IPS-20b (cell line): ENCODE measurements around the gene CEACAM4.
"Not testable (repeated sequence)": the region's sequence is repeated elsewhere in the genome, so short reads cannot be mapped to it uniquely, and the experiment has no call there.

Experiments
- H3K27ac ChIP-seq: one replicate; pipeline ENCODE4 v1.5.1; 2013; ENCODE audit warnings: low read length
- H3K27me3 ChIP-seq: 2 replicates; pipeline ENCODE4 v1.6.1; 2013; ENCODE audit warnings: mild to moderate bottlenecking, low read length, inconsistent platforms; ENCODE audit not compliant: insufficient read depth
- H3K36me3 ChIP-seq: 2 replicates; pipeline ENCODE4 v1.6.1; 2013; ENCODE audit warnings: low read depth, mild to moderate bottlenecking, inconsistent platforms, low read length, moderate library complexity; ENCODE audit not compliant: insufficient read depth
- H3K4me1 ChIP-seq: 2 replicates; pipeline ENCODE4 v1.6.1; 2013; ENCODE audit warnings: mild to moderate bottlenecking, control low read depth, inconsistent platforms, low read length, moderate library complexity; ENCODE audit not compliant: insufficient read depth
- H3K4me3 ChIP-seq: 2 replicates; pipeline ENCODE4 v1.5.1; 2013; ENCODE audit warnings: mild to moderate bottlenecking, low read length, inconsistent platforms
- H3K9ac ChIP-seq: 2 replicates; pipeline ENCODE4 v1.6.1; 2013; ENCODE audit warnings: low read depth, mild to moderate bottlenecking, inconsistent platforms, low read length, moderate library complexity
- H3K9me3 ChIP-seq: 2 replicates; pipeline ENCODE4 v1.6.1; 2013; ENCODE audit warnings: mild to moderate bottlenecking, low read depth, low read length, inconsistent platforms; ENCODE audit not compliant: insufficient read depth

Gene CEACAM4

GRCh38 chr19:41595258-41595889 is 31.5 kb downstream of the CEACAM4 start:
- no peak overlapping the region for H3K27ac ChIP-seq
- peaks cover 50% of the 10 kb centered on the region for H3K27me3 ChIP-seq
- no peaks in the 10 kb centered on the region for H3K9me3 ChIP-seq
- H3K4me1 ChIP-seq = no peaks in the 10 kb centered on the region
- H3K36me3 ChIP-seq = no peaks in the 10 kb centered on the region
- no peak overlapping the region for H3K4me3 ChIP-seq
- no peak overlapping the region for H3K9ac ChIP-seq

DNA sequence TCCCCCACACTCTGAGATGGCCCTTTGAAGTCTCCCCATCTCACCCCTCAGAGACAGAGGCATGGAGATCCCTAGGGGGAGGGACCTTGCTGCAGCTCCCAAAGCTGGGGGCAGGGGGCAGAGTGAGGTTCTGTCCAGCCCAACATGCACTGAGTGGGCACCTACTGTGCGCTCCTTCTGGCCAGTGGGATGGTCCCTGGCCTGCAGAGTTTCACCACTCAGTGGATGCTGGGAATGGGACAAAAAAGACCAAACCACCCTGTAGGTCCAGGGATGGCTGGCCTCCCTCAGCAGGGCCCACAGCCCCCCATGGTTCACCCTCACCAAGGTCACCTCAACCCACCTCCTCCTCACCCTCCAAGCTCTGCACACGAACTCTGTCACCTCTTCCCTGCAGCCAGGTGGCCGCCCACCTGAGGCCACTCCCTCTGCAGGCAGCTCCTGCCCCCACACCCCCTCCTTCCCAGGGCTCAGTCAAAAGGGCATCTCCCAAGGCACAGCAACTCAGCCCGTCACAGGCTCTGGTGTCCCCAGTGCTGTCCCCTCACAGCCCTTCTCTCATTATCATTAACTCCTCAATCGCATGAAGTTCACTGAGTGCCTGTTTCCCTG is 34.8 kb downstream of the CEACAM4 start:
- H3K4me1 ChIP-seq = no peaks in the 10 kb centered on the region
- no peak overlapping the region for H3K9ac ChIP-seq
- no peaks in the 10 kb centered on the region for H3K9me3 ChIP-seq
- no peaks in the 10 kb centered on the region for H3K36me3 ChIP-seq
- H3K27ac ChIP-seq = no peak overlapping the region
- no peak overlapping the region for H3K4me3 ChIP-seq
- H3K27me3 ChIP-seq = peaks cover 37% of the 10 kb centered on the region

DNA sequence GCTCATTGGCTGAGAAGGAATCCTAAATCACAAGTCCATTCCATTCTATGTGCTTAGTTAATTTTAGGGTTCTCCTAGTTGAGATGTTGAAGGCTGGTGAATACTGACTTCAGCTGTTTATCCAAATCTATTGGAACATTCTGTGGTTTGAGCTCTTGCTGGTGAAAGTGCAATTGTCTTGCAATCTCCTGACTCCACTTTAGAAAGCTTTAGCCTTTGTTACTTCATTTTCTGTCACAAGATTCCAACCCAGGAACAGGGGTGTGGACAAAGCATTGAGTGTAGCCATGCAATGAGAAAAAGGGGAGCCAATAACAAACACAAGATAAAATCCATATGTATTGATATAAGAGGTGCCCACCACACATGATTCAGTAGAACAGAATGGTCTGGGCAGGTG is 35.9 kb downstream of the CEACAM4 start:
- Histone ChIP-seq H3K4me3 (no peak overlapping the region), H3K4me1 (no peaks in the 10 kb centered on the region)

DNA sequence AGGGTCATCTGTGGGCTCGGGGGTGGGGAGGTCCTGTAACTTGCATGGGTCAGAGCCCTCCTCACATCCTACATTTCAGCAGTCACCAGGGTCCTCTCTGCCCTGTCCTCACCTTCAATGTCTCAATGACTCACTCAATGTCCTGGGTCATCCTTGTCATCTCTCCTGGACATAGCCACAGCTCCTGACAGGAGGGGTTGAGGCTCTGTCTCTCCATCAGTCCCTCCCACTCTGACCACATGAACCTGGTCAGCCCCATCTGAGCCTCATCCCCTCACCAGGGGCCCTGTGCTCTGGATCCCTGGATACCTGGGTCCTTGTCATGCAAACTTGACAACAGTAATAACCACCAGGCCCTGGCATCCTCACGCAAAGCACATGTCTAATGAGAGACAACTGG is 37.5 kb downstream of the CEACAM4 start:
- no peaks in the 10 kb centered on the region for H3K4me1 ChIP-seq
- no peaks in the 10 kb centered on the region for H3K36me3 ChIP-seq
- H3K9me3 ChIP-seq = peaks cover 7% of the 10 kb centered on the region; the same call in 1 of the 2 replicates
- no peak overlapping the region for H3K9ac ChIP-seq
- peaks cover 12% of the 10 kb centered on the region; the same call in 1 of the 2 replicates for H3K27me3 ChIP-seq
- no peak overlapping the region for H3K4me3 ChIP-seq
- H3K27ac ChIP-seq = no peak overlapping the region

More for the DNA sequence above, 35.9 kb downstream of the CEACAM4 start:
- H3K9me3 ChIP-seq = no peaks in the 10 kb centered on the region
- H3K9ac ChIP-seq = no peak overlapping the region
- no peaks in the 10 kb centered on the region for H3K36me3 ChIP-seq
- peaks cover 26% of the 10 kb centered on the region for H3K27me3 ChIP-seq
- no peak overlapping the region for H3K27ac ChIP-seq

- Histone ChIP-seq H3K9ac (no peak overlapping the region), H3K27me3 (peaks cover 11% of the 10 kb centered on the region; the same call in 1 of the 2 replicates), H3K9me3 (peaks cover 14% of the 10 kb centered on the region; the same call in 1 of the 2 replicates), H3K4me3 (no peak overlapping the region), H3K36me3 (no peaks in the 10 kb centered on the region), H3K27ac (no peak overlapping the region), H3K4me1 (no peaks in the 10 kb centered on the region)
These were observed 38.2 kb downstream of the CEACAM4 start for GRCh38 chr19:41588497-41589209.

GRCh38 chr19:41587838-41588210 is 39.0 kb downstream of the CEACAM4 start:
- no peak overlapping the region for H3K27ac ChIP-seq

DNA sequence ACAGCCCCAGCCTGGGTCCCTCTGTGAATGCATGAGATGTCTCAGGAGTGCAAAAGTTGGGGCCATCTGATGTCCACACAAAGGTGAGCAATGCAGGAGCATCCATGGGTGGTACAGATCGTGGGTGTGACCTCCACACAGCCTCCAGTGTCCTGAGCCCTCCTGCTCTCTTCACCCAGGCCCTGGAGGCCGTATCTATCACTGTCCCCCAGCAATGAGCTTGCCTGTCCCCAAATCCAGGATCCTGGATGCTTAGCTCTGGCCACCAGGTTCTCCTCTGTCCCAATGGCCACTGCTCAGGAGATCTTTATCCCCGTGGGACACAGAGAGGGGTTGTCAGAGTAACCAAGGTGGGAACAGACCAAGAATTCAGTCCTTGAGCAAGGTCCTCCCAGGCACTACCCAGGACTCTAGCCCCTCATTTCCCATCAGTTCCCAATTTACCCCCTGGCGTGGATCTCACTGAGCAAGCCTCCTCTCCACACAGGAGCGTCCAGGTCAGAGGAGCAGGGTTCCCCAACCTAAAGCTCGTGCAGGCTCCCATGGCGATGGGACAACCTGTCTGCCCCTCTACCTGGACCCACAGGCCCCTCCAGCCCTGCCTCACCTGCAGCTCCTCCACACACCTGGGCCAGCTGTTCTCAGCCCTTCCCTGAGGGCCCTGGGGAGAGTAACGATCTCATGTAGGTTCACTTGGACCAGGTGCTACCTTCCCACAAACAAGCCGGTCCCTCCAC is 39.6 kb downstream of the CEACAM4 start:
- Histone ChIP-seq H3K9ac (no peak overlapping the region), H3K9me3 (peaks cover 27% of the 10 kb centered on the region), H3K36me3 (no peaks in the 10 kb centered on the region), H3K4me1 (no peaks in the 10 kb centered on the region), H3K4me3 (no peak overlapping the region), H3K27me3 (peaks cover 11% of the 10 kb centered on the region; the same call in 1 of the 2 replicates), H3K27ac (no peak overlapping the region)

More at GRCh38 chr19:41587838-41588210, 39.0 kb downstream of the CEACAM4 start:
- H3K36me3 ChIP-seq = no peaks in the 10 kb centered on the region
- no peak overlapping the region for H3K9ac ChIP-seq
- peaks cover 11% of the 10 kb centered on the region; the same call in 1 of the 2 replicates for H3K27me3 ChIP-seq
- H3K4me1 ChIP-seq = no peaks in the 10 kb centered on the region
- no peak overlapping the region for H3K4me3 ChIP-seq
- peaks cover 21% of the 10 kb centered on the region; the same call in 1 of the 2 replicates for H3K9me3 ChIP-seq

DNA sequence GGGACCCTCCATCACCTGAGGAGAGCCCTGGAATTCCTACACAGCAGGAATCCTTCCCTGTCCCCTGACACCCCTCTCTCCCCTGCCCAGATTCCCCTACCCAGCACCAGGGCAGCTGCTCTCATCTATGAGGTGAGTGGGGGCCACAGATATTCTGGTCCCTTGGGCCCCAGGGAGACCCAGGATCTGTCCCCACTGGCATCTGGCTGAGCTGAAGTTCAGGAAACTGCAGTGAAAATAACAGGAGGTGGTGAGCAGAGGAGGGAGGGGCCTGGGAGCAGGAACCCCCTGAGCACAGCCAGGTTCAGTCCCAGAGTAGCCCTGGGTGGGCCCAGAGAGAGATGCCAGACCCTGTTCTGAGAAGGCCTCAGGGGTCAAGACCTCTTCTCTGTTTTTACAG is 40.8 kb downstream of the CEACAM4 start:
- H3K27me3 ChIP-seq = peaks cover 7% of the 10 kb centered on the region; the same call in 1 of the 2 replicates

GRCh38 chr19:41584931-41585330 is 41.9 kb downstream of the CEACAM4 start:
- Histone ChIP-seq H3K27me3 (0 out of 2 replicates have a peak, but pooled peaks cover under 1% of the 10 kb centered on the region), H3K36me3 (no peaks in the 10 kb centered on the region), H3K27ac (no peak overlapping the region)

More for the DNA sequence above, 40.8 kb downstream of the CEACAM4 start:
- H3K27ac ChIP-seq = no peak overlapping the region
- no peak overlapping the region for H3K4me3 ChIP-seq
- H3K36me3 ChIP-seq = no peaks in the 10 kb centered on the region
- peaks cover 38% of the 10 kb centered on the region for H3K9me3 ChIP-seq
- no peak overlapping the region for H3K9ac ChIP-seq
- H3K4me1 ChIP-seq = no peaks in the 10 kb centered on the region

GRCh38 chr19:41584260-41584810 is 42.5 kb downstream of the CEACAM4 start:
- Histone ChIP-seq H3K9ac (no peak overlapping the region), H3K36me3 (no peaks in the 10 kb centered on the region), H3K27ac (no peak overlapping the region), H3K4me1 (no peaks in the 10 kb centered on the region), H3K4me3 (no peak overlapping the region), H3K9me3 (peaks cover 54% of the 10 kb centered on the region), H3K27me3 (no peaks in the 10 kb centered on the region)

More at GRCh38 chr19:41584931-41585330, 41.9 kb downstream of the CEACAM4 start:
- Histone ChIP-seq H3K4me3 (no peak overlapping the region), H3K4me1 (no peaks in the 10 kb centered on the region), H3K9ac (no peak overlapping the region), H3K9me3 (peaks cover 48% of the 10 kb centered on the region)

- H3K27me3 ChIP-seq, H3K36me3 ChIP-seq, H3K4me3 ChIP-seq, H3K4me1 ChIP-seq, H3K9ac ChIP-seq, H3K27ac ChIP-seq: not testable (repeated sequence)
- peaks cover 64% of the 10 kb centered on the region for H3K9me3 ChIP-seq
These were observed 44.2 kb downstream of the CEACAM4 start for GRCh38 chr19:41582577-41583182.
